H9 (cell line): ENCODE data around the gene SOCS1. TPM values are rescaled to one million over a fixed set of nuclear protein-coding genes. Genes with fewer than 3 reads are reported as not detected.

Experiments used
- DNase-seq: peaks from one replicate; pipeline ENCODE4 v3.0.0-alpha.2; 2017
- H2AFZ ChIP-seq: one replicate; pipeline ENCODE4 v1.6.1; 2013; ENCODE audit warnings: mild to moderate bottlenecking, low read length, control low read depth, moderate library complexity
- H2AK5ac ChIP-seq: 2 replicates; pipeline ENCODE4 v1.6.1; 2013; ENCODE audit warnings: low read length, control low read depth, mixed read lengths; ENCODE audit not compliant: insufficient read length
- H2BK120ac ChIP-seq: one replicate; pipeline ENCODE4 v1.6.1; 2013; ENCODE audit warnings: low read depth, mild to moderate bottlenecking, low read length, control low read depth, inconsistent platforms; ENCODE audit not compliant: poor library complexity, severe bottlenecking
- H2BK12ac ChIP-seq: 2 replicates; pipeline ENCODE4 v1.6.1; 2013; ENCODE audit warnings: low read length, control low read depth, mixed read lengths, low read depth; ENCODE audit not compliant: insufficient read length
- H2BK15ac ChIP-seq: 2 replicates; pipeline ENCODE4 v1.6.1; 2013; ENCODE audit warnings: low read depth, low read length, control low read depth
- H2BK20ac ChIP-seq: one replicate; pipeline ENCODE4 v1.6.1; 2013; ENCODE audit warnings: low read depth, mild to moderate bottlenecking, low read length, control low read depth, inconsistent platforms; ENCODE audit not compliant: poor library complexity, severe bottlenecking
- H2BK5ac ChIP-seq: 2 replicates; pipeline ENCODE4 v1.6.1; 2013; ENCODE audit warnings: low read length, control low read depth, mixed read lengths; ENCODE audit not compliant: insufficient read length
- H3K14ac ChIP-seq: 2 replicates; pipeline ENCODE4 v1.6.1; 2013; ENCODE audit warnings: low read length, control low read depth; ENCODE audit not compliant: insufficient read depth
- H3K18ac ChIP-seq: 2 replicates; pipeline ENCODE4 v1.6.1; 2013; ENCODE audit warnings: low read depth, mild to moderate bottlenecking, mixed read lengths, low read length, control low read depth; ENCODE audit not compliant: insufficient read length
- H3K23ac ChIP-seq: 2 replicates; pipeline ENCODE4 v1.6.1; 2013; ENCODE audit warnings: low read length, control low read depth, mixed read lengths, low read depth; ENCODE audit not compliant: insufficient read length
- H3K23me2 ChIP-seq: 2 replicates; pipeline ENCODE4 v1.6.1; 2013; ENCODE audit warnings: low read depth, mild to moderate bottlenecking, mixed read lengths, low read length, control low read depth; ENCODE audit not compliant: insufficient read length, poor library complexity, severe bottlenecking
- H3K27ac ChIP-seq: 2 replicates; pipeline ENCODE4 v1.5.1; 2013; ENCODE audit warnings: low read length, control low read depth, mixed read lengths, low read depth; ENCODE audit not compliant: insufficient read length
- H3K27me3 ChIP-seq: 2 replicates; pipeline ENCODE4 v1.6.1; 2013; ENCODE audit warnings: low read length, control low read depth, inconsistent platforms; ENCODE audit not compliant: insufficient read depth
- H3K4ac ChIP-seq: 2 replicates; pipeline ENCODE4 v1.6.1; 2013; ENCODE audit warnings: low read depth, mild to moderate bottlenecking, control low read depth, inconsistent platforms, low read length, moderate library complexity
- H3K4me1 ChIP-seq: 2 replicates; pipeline ENCODE4 v1.6.1; 2013; ENCODE audit warnings: low read length, control low read depth, inconsistent platforms; ENCODE audit not compliant: insufficient read depth
- H3K4me2 ChIP-seq: 2 replicates; pipeline ENCODE4 v1.6.1; 2013; ENCODE audit warnings: low read length, control low read depth, mixed read lengths; ENCODE audit not compliant: insufficient read length, insufficient read depth
- H3K56ac ChIP-seq: 2 replicates; pipeline ENCODE4 v1.6.1; 2013; ENCODE audit warnings: low read depth, mild to moderate bottlenecking, mixed read lengths, low read length, control low read depth; ENCODE audit not compliant: insufficient read length
- H3K79me1 ChIP-seq: 2 replicates; pipeline ENCODE4 v1.6.1; 2013; ENCODE audit warnings: low read depth, mild to moderate bottlenecking, moderate library complexity, low read length, control low read depth, inconsistent platforms; ENCODE audit not compliant: insufficient read depth, poor library complexity, severe bottlenecking
- H3K79me2 ChIP-seq: 2 replicates; pipeline ENCODE4 v1.6.1; 2013; ENCODE audit warnings: low read length, control low read depth, inconsistent platforms; ENCODE audit not compliant: insufficient read depth
- H3K9ac ChIP-seq: 2 replicates; pipeline ENCODE4 v1.6.1; 2013; ENCODE audit warnings: low read length, control low read depth, mixed read lengths; ENCODE audit not compliant: insufficient read length; ENCODE audit errors: extremely low read depth
- H3K9me3 ChIP-seq: one replicate; pipeline ENCODE4 v1.6.1; 2013; ENCODE audit warnings: low read depth, low read length, inconsistent platforms; ENCODE audit not compliant: control insufficient read depth
- H3T11ph ChIP-seq: one replicate; pipeline ENCODE4 v1.6.1; 2013; ENCODE audit warnings: mild to moderate bottlenecking, low read length, control low read depth, inconsistent platforms
- H4K20me1 ChIP-seq: one replicate; pipeline ENCODE4 v1.6.1; 2013; ENCODE audit not compliant: control insufficient read depth, insufficient read length, insufficient read depth
- H4K5ac ChIP-seq: 2 replicates; pipeline ENCODE4 v1.6.1; 2013; ENCODE audit warnings: low read depth, mild to moderate bottlenecking, mixed read lengths, low read length, control low read depth; ENCODE audit not compliant: insufficient read length
- H4K8ac ChIP-seq: replicated peaks from 2 replicates; pipeline ENCODE4 v1.6.1; 2013; ENCODE audit warnings: low read length, control low read depth, mixed read lengths, low read depth; ENCODE audit not compliant: insufficient read length
- H4K91ac ChIP-seq: 2 replicates; pipeline ENCODE4 v1.6.1; 2013; ENCODE audit warnings: low read depth, mild to moderate bottlenecking, moderate library complexity, mixed read lengths, low read length, control low read depth; ENCODE audit not compliant: insufficient read length
- H3K27ac Mint-ChIP-seq, 3 experiments: 2 replicates in 2 of 3; 3 replicates in 1 of 3; pipeline ENCODE4 v1.8.0; 2020 to 2021; ENCODE audit warnings: mixed read lengths in 3 of 3, mild to moderate bottlenecking in 1 of 3, moderate library complexity in 1 of 3
- H3K27me3 Mint-ChIP-seq: 2 replicates; pipeline ENCODE4 v1.8.0; 2021; ENCODE audit warnings: low read depth, mild to moderate bottlenecking, moderate library complexity, mixed read lengths
- H3K36me3 Mint-ChIP-seq, 3 experiments: 2 replicates in 2 of 3; 3 replicates in 1 of 3; pipeline ENCODE4 v1.8.0; 2020 to 2021; ENCODE audit warnings: low read depth in 3 of 3, mixed read lengths in 3 of 3; ENCODE audit not compliant: insufficient read depth in 1 of 3
- H3K4me1 Mint-ChIP-seq, 2 experiments: 2 replicates each; pipeline ENCODE4 v1.8.0; 2020; ENCODE audit warnings: mixed read lengths in 2 of 2
- H3K4me3 Mint-ChIP-seq, 2 experiments: 2 replicates in 1 of 2; 3 replicates in 1 of 2; pipeline ENCODE4 v1.8.0; 2020 to 2021; ENCODE audit warnings: mild to moderate bottlenecking in 2 of 2, mixed read lengths in 2 of 2, moderate library complexity in 1 of 2
- H3K9me3 Mint-ChIP-seq, 2 experiments: 2 replicates in 1 of 2; 3 replicates in 1 of 2; pipeline ENCODE4 v1.8.0; 2020; ENCODE audit warnings: mild to moderate bottlenecking in 2 of 2, mixed read lengths in 2 of 2, moderate library complexity in 1 of 2
- WGBS: extraction: QIAGEN DNeasy Blood & Tissue Kit; methylation state at CpG from one replicate; pipeline ENCODE4 v1.1.7; 2013; ENCODE audit warnings: missing lambda C conversion rate, low lambda C conversion rate, mixed read lengths; ENCODE audit not compliant: insufficient read length; ENCODE audit errors: extremely low coverage; 5-methylcytosine and 5-hydroxymethylcytosine counted together
- total RNA-seq: library from RNA; stranded (reverse); gene quantifications from 2 replicates; pipeline ENCODE4 v1.2.1, GENCODE V29; 2021
- TF ChIP-seq, protein P1 (sequence below): fragments of 200-600 bp; sonication (generic); conservative IDR thresholded peaks from 3 replicates; pipeline ENCODE4 v1.8.0; 2021; ENCODE audit warnings: antibody characterized with exemption, mild to moderate bottlenecking

Gene SOCS1
- total RNA-seq, 1 experiment from 2014 or later, result 11.0 TPM

DNA sequence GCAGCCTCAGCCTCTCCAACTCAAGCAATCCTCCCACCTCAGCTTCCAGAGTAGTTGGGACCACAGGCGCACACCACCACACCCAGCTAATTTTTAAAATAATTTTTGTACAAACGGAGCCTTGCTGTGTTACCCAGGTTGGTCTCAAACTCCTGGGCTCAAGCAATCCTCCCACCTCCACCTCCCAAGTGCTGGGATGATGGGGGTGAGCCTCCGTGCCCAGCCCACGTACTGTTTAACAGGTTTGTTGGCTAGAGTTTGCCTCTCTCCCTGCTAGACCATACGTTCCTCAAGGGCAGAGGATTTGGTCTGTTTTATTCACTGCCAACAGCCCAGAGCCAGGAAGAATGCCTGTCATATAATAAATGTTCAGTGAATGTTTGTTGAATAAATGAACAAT lies 26.6 kb downstream of the SOCS1 start:
- Histone ChIP-seq H3T11ph (no peak overlapping the region), H4K8ac (no peak overlapping the region), H3K9me3 (no peaks in the 10 kb centered on the region), H2AFZ (no peak overlapping the region), H3K4ac (no peak overlapping the region), H2BK15ac (no peak overlapping the region), H4K20me1 (no peaks in the 10 kb centered on the region), H3K4me1 (no peaks in the 10 kb centered on the region), H3K14ac (no peak overlapping the region), H3K79me1 (no peaks in the 10 kb centered on the region), H3K23ac (no peak overlapping the region), H3K27ac (no peak overlapping the region), H3K79me2 (no peaks in the 10 kb centered on the region), H2BK12ac (no peak overlapping the region), H3K23me2 (no peaks in the 10 kb centered on the region), H3K18ac (no peak overlapping the region), H2AK5ac (no peak overlapping the region), H2BK20ac (no peak overlapping the region), H2BK5ac (no peak overlapping the region), H3K9ac (no peak overlapping the region), H4K5ac (no peak overlapping the region), H3K56ac (no peak overlapping the region), H3K4me2 (no peak overlapping the region), H3K27me3 (no peaks in the 10 kb centered on the region), H4K91ac (no peak overlapping the region), H2BK120ac (no peak overlapping the region)
- TF ChIP-seq, protein P1, sequence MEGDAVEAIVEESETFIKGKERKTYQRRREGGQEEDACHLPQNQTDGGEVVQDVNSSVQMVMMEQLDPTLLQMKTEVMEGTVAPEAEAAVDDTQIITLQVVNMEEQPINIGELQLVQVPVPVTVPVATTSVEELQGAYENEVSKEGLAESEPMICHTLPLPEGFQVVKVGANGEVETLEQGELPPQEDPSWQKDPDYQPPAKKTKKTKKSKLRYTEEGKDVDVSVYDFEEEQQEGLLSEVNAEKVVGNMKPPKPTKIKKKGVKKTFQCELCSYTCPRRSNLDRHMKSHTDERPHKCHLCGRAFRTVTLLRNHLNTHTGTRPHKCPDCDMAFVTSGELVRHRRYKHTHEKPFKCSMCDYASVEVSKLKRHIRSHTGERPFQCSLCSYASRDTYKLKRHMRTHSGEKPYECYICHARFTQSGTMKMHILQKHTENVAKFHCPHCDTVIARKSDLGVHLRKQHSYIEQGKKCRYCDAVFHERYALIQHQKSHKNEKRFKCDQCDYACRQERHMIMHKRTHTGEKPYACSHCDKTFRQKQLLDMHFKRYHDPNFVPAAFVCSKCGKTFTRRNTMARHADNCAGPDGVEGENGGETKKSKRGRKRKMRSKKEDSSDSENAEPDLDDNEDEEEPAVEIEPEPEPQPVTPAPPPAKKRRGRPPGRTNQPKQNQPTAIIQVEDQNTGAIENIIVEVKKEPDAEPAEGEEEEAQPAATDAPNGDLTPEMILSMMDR, result no peak
- H3K27me3 Mint-ChIP-seq, result peaks cover 8% of the 10 kb centered on the region
- no CpG with 5 or more reads among the region's 5 CpGs for WGBS
- peaks cover 0 to 9% of the 10 kb centered on the region in 2 experiments; a peak in 3 of 4 replicates for H3K4me1 Mint-ChIP-seq
- no peak overlapping the region for H3K27ac Mint-ChIP-seq
- no peak for DNase-seq
- no peaks in the 10 kb centered on the region for H3K36me3 Mint-ChIP-seq
- no peaks in the 10 kb centered on the region for H3K9me3 Mint-ChIP-seq
- H3K4me3 Mint-ChIP-seq, result no peak overlapping the region
